ENCODE data around the gene ST6GALNAC6.

DNA sequence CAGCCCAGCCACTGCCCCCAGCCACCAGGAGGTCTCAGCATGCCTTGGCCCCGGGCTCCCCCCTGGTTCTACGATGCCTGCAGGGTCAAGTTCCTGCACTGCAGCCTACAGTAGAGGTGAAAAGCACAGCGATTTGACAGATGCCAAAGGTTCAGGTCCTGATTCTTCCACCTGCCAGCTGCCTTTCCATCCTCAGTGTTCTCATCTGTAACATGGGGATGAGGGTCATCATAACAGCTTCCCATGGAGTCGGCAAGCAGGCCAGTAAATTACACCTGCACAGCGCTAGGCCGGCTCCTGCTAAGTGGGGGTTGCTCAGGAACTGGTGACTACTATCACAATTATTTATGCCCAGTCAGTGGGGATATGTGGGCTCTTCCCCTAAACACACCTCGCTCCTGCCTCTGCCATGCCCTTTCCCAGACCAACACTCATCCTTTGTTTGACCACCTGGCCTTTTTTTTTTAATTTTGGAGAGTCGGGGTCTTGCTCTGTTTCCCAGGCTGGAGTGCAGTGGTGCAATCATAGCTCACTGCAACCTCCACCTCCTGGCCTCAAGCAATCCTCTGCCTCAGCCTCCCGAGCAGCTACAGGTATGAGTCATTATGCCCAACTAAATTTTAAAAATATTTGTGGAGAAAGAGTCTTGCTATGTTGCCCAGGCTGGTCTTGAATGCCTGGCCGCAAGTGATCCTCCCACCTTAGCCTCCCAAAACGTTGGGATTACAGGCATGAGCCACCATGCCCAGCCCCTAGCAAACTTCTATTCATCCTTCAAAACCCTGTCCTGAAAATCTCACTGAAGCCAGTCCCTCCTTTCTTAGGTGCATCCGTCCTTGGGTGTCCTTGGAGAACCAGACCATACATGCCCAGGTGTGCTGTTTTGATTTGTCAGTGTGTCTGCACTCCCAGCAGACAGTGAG, 51.3 kb downstream of the ST6GALNAC6 start:
- TF ChIP-seq, protein P1, sequence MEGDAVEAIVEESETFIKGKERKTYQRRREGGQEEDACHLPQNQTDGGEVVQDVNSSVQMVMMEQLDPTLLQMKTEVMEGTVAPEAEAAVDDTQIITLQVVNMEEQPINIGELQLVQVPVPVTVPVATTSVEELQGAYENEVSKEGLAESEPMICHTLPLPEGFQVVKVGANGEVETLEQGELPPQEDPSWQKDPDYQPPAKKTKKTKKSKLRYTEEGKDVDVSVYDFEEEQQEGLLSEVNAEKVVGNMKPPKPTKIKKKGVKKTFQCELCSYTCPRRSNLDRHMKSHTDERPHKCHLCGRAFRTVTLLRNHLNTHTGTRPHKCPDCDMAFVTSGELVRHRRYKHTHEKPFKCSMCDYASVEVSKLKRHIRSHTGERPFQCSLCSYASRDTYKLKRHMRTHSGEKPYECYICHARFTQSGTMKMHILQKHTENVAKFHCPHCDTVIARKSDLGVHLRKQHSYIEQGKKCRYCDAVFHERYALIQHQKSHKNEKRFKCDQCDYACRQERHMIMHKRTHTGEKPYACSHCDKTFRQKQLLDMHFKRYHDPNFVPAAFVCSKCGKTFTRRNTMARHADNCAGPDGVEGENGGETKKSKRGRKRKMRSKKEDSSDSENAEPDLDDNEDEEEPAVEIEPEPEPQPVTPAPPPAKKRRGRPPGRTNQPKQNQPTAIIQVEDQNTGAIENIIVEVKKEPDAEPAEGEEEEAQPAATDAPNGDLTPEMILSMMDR (IDR thresholded peaks at IDR 0.05; ENCODE audit: poor library complexity, severe bottlenecking) = no peak
- TF ChIP-seq MXI1 (conservative IDR thresholded peaks at IDR 0.05; ENCODE audit: poor library complexity, severe bottlenecking) (no peak), EZH2 (IDR thresholded peaks at IDR 0.05; ENCODE audit: borderline replicate concordance, insufficient read depth, low read length, poor library complexity, severe bottlenecking) (no peak), EP300 (conservative IDR thresholded peaks at IDR 0.05; ENCODE audit: poor library complexity, severe bottlenecking) (no peak), RAD21 (conservative IDR thresholded peaks at IDR 0.05) (no peak), TAF1 (IDR thresholded peaks at IDR 0.05; ENCODE audit: low read depth) (no peak), POLR2AphosphoS5 (IDR thresholded peaks at IDR 0.05) (no peak)

Data from neural cell (in vitro differentiated cells).